ENCODE measurements around the gene PALLD. TPM values are rescaled to one million over a fixed set of nuclear protein-coding genes. Genes with fewer than 3 reads are reported as not detected.

Gene PALLD
- total RNA-seq, 4 donors from 2014 or later: 58.5 to 164 (median 84.2) TPM

GRCh38 chr4:168664242-168664891 lies 167.5 kb downstream of the PALLD start:
- no peak for TF ChIP-seq CTCF (IDR thresholded peaks at IDR 0.05)
- ATAC-seq (ENCODE audit: low FRiP score) (no peak), DNase-seq (ENCODE audit: low spot score) (no peak)

- no peak for ATAC-seq (ENCODE audit: low FRiP score)
- TF ChIP-seq CTCF (IDR thresholded peaks at IDR 0.05): no peak
- DNase-seq (ENCODE audit: low spot score): no peak
Measured at GRCh38 chr4:168666531-168666930, 169.7 kb downstream of the PALLD start.

- TF ChIP-seq CTCF (IDR thresholded peaks at IDR 0.05): no peak
- no peak for ATAC-seq (ENCODE audit: low FRiP score)
- no peak for DNase-seq (ENCODE audit: low spot score)
Measured at GRCh38 chr4:168667376-168667775, 170.5 kb downstream of the PALLD start.

- DNase-seq (ENCODE audit: low spot score): no peak
- ATAC-seq (ENCODE audit: low FRiP score): no peak
- TF ChIP-seq CTCF (IDR thresholded peaks at IDR 0.05): no peak
Measured at GRCh38 chr4:168667921-168668320, 171.1 kb downstream of the PALLD start.

- DNase-seq (ENCODE audit: low spot score): no peak
- ATAC-seq (ENCODE audit: low FRiP score): no peak
- TF ChIP-seq CTCF (IDR thresholded peaks at IDR 0.05): no peak
Measured at GRCh38 chr4:168673476-168673875, 176.6 kb downstream of the PALLD start.

GRCh38 chr4:168674077-168674747 lies 177.4 kb downstream of the PALLD start:
- no peak for TF ChIP-seq CTCF (IDR thresholded peaks at IDR 0.05)
- ATAC-seq (ENCODE audit: low FRiP score): no peak

GRCh38 chr4:168674866-168675265 lies 178.0 kb downstream of the PALLD start:
- DNase-seq (ENCODE audit: low spot score): no peak
- no peak for TF ChIP-seq CTCF (IDR thresholded peaks at IDR 0.05)
- ATAC-seq (ENCODE audit: low FRiP score): no peak

More at GRCh38 chr4:168674077-168674747, 177.4 kb downstream of the PALLD start:
- no peak for DNase-seq (ENCODE audit: low spot score)
